Measurements from ENCODE around the gene FAM209A.

- TF ChIP-seq CTCF (IDR thresholded peaks at IDR 0.05 in 2 of 3, conservative IDR thresholded peaks at IDR 0.05 in 1 of 3; ENCODE audit: control insufficient read depth in 2 of 3, extremely low read depth in 1 of 3, insufficient read depth in 1 of 3, low read depth in 3 of 3, low read length in 3 of 3) (no peak), EP300 (IDR thresholded peaks at IDR 0.05; ENCODE audit: borderline replicate concordance in 1 of 2, control insufficient read depth in 1 of 2, low read depth in 2 of 2, low read length in 2 of 2) (no peak), SKIL (IDR thresholded peaks at IDR 0.05; ENCODE audit: low read depth, poor library complexity, severe bottlenecking) (no peak), ZBTB11 (CRISPR knock-in tag; IDR thresholded peaks at IDR 0.05) (no peak), TBL1XR1 (IDR thresholded peaks at IDR 0.05; ENCODE audit: low read depth, low read length) (no peak), MAX (IDR thresholded peaks at IDR 0.05; ENCODE audit: low read depth, low read length) (no peak)
Observed at GRCh38 chr20:56501116-56501515, 23.4 kb upstream of the FAM209A start.
